Activated CD8-positive, alpha-beta memory T cell treated with anti-CD3 and anti-CD28 coated beads for 48 hours (primary cell): ENCODE results near the gene THAP6.

Experiments used
- DNase-seq, 3 experiments: peaks; one replicate each; pipeline ENCODE4 v3.0.0-alpha.2; 2020; ENCODE audit warnings: low read depth in 2 of 3, low spot score in 2 of 3

Gene THAP6

GRCh38 chr4:75567725-75568124 lies 53.5 kb downstream of the THAP6 start:
- DNase-seq = no peak
